Measurements from ENCODE around the gene IKBKG.

DNA sequence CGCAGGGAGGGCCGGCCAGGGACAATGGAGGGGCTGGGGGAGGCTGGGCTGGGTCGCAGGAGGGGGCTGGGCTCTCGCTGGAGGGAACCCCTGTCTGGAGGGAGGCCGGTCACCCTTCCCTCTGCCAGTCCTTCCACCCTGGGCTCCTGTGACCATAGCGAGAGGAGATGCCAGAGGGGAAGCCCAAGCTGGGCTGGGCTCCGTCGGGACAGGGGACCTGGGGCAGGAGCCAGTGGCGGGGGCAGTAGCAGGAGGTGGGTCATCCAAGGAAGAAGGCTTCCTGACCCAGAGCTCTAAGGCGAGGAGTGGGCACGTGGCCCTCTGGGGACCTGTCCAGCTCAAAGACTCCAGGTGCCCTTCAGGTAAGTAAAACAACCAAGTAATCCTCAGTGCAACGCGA is 54.8 kb downstream of the IKBKG start:
- no peak for TF ChIP-seq POLR2A (IDR thresholded peaks at IDR 0.05)
- TF ChIP-seq, protein P1, sequence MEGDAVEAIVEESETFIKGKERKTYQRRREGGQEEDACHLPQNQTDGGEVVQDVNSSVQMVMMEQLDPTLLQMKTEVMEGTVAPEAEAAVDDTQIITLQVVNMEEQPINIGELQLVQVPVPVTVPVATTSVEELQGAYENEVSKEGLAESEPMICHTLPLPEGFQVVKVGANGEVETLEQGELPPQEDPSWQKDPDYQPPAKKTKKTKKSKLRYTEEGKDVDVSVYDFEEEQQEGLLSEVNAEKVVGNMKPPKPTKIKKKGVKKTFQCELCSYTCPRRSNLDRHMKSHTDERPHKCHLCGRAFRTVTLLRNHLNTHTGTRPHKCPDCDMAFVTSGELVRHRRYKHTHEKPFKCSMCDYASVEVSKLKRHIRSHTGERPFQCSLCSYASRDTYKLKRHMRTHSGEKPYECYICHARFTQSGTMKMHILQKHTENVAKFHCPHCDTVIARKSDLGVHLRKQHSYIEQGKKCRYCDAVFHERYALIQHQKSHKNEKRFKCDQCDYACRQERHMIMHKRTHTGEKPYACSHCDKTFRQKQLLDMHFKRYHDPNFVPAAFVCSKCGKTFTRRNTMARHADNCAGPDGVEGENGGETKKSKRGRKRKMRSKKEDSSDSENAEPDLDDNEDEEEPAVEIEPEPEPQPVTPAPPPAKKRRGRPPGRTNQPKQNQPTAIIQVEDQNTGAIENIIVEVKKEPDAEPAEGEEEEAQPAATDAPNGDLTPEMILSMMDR (IDR thresholded peaks at IDR 0.05) = no peak

Data from body of pancreas (tissue), 4 donors.